ENCODE data around the gene PPP2R2C. TPM values are rescaled to one million over a fixed set of nuclear protein-coding genes. Genes with fewer than 3 reads are reported as not detected.

The PPP2R2C gene
- total RNA-seq, 4 donors from 2014 or later: 0.47 to 4.6 (median 1.0) TPM

- Histone ChIP-seq H3K36me3 (peaks cover 0 to 57% of the 10 kb centered on the region in 2 donors), H3K9me3 (no peaks in the 10 kb centered on the region), H3K4me3 (no peak overlapping the region), H3K27me3 (peaks cover 2% of the 10 kb centered on the region), H3K4me1 (peaks cover 0 to 3% (median 0%) of the 10 kb centered on the region in 3 donors), H3K27ac (no peak overlapping the region)
- 100% methylated on average over 7 of the region's 12 CpGs; no CpG with 5 or more reads in 1 of the 2 donors for WGBS, 2 donors (ENCODE audit: low coverage in 1 of 2)
- no peak for ATAC-seq
- no peak for TF ChIP-seq POLR2AphosphoS5 (IDR thresholded peaks at IDR 0.05)
These were observed 168.5 kb downstream of the PPP2R2C start for GRCh38 chr4:6303943-6304342.

GRCh38 chr4:6302869-6303268 lies 169.5 kb downstream of the PPP2R2C start:
- Histone ChIP-seq H3K27me3 (no peaks in the 10 kb centered on the region), H3K9me3 (no peaks in the 10 kb centered on the region), H3K4me1 (peaks cover 0 to 6% (median 0%) of the 10 kb centered on the region in 3 donors), H3K36me3 (peaks cover 0 to 68% of the 10 kb centered on the region in 2 donors), H3K4me3 (no peak overlapping the region), H3K27ac (no peak overlapping the region)
- ATAC-seq: no peak
- WGBS, 2 donors (ENCODE audit: low coverage in 1 of 2): 100% methylated on average over 1 of the region's 6 CpGs
- no peak for TF ChIP-seq CTCF (IDR thresholded peaks at IDR 0.05)
- TF ChIP-seq POLR2AphosphoS5 (IDR thresholded peaks at IDR 0.05): no peak
- no peak for TF ChIP-seq EP300 (IDR thresholded peaks at IDR 0.05)
- TF ChIP-seq POLR2A (IDR thresholded peaks at IDR 0.05): no peak

- Histone ChIP-seq H3K9me3 (no peaks in the 10 kb centered on the region), H3K27ac (no peak overlapping the region), H3K36me3 (peaks cover 0 to 78% of the 10 kb centered on the region in 2 donors), H3K4me3 (no peak overlapping the region), H3K27me3 (no peaks in the 10 kb centered on the region), H3K4me1 (peaks cover 0 to 6% (median 0%) of the 10 kb centered on the region in 3 donors)
- no peak for ATAC-seq
- TF ChIP-seq POLR2A (IDR thresholded peaks at IDR 0.05) (no peak), EP300 (IDR thresholded peaks at IDR 0.05) (no peak), CTCF (IDR thresholded peaks at IDR 0.05) (no peak), POLR2AphosphoS5 (IDR thresholded peaks at IDR 0.05) (no peak)
- 94% methylated on average over 20 of the region's 55 CpGs; no CpG with 5 or more reads in 1 of the 2 donors for WGBS, 2 donors (ENCODE audit: low coverage in 1 of 2)
These were observed 170.5 kb downstream of the PPP2R2C start for GRCh38 chr4:6301732-6302442.

GRCh38 chr4:6301051-6301731 lies 171.2 kb downstream of the PPP2R2C start:
- Histone ChIP-seq H3K27ac (no peak overlapping the region), H3K4me1 (peaks cover 0 to 6% (median 0%) of the 10 kb centered on the region in 3 donors), H3K36me3 (peaks cover 0 to 85% of the 10 kb centered on the region in 2 donors), H3K9me3 (no peaks in the 10 kb centered on the region), H3K27me3 (no peaks in the 10 kb centered on the region), H3K4me3 (no peak overlapping the region)
- TF ChIP-seq POLR2A (IDR thresholded peaks at IDR 0.05) (no peak), CTCF (IDR thresholded peaks at IDR 0.05) (no peak), EP300 (IDR thresholded peaks at IDR 0.05) (no peak), POLR2AphosphoS5 (IDR thresholded peaks at IDR 0.05) (no peak)
- no peak for ATAC-seq
- WGBS, 2 donors (ENCODE audit: low coverage in 1 of 2): 79 to 95% methylated on average over 9 to 18 of the region's 35 CpGs

GRCh38 chr4:6300359-6300758 lies 172.1 kb downstream of the PPP2R2C start:
- Histone ChIP-seq H3K4me1 (peaks cover 0 to 6% (median 0%) of the 10 kb centered on the region in 3 donors), H3K27me3 (no peaks in the 10 kb centered on the region), H3K4me3 (no peak overlapping the region), H3K27ac (no peak overlapping the region), H3K9me3 (no peaks in the 10 kb centered on the region), H3K36me3 (peaks cover 0 to 93% of the 10 kb centered on the region in 2 donors)
- no peak for ATAC-seq
- 84% methylated on average over 5 of the region's 11 CpGs; no CpG with 5 or more reads in 1 of the 2 donors for WGBS, 2 donors (ENCODE audit: low coverage in 1 of 2)
- TF ChIP-seq POLR2A (IDR thresholded peaks at IDR 0.05) (no peak), POLR2AphosphoS5 (IDR thresholded peaks at IDR 0.05) (no peak), EP300 (IDR thresholded peaks at IDR 0.05) (no peak), CTCF (IDR thresholded peaks at IDR 0.05) (no peak)
